Adrenal gland (tissue), 12 donors: Measurements from ENCODE around the gene TNRC18. TPM values are rescaled to one million over a fixed set of nuclear protein-coding genes. Genes with fewer than 3 reads are reported as not detected.

Source experiments
- DNase-seq, 7 donors: peaks; one replicate each; pipeline ENCODE4 v3.0.0-alpha.2; 2019 to 2020
- H3K27ac ChIP-seq, 5 donors: fragments of 200-600 bp; sonication (generic) in 4 of 5; 1 replicate in 3 of 5; 2 replicates in 2 of 5; pipeline versions ENCODE4 v1.5.1 to v1.8.0; 2016 to 2020; ENCODE audit warnings: mild to moderate bottlenecking in 1 of 5
- H3K27me3 ChIP-seq: fragments of 200-600 bp; 2 replicates; pipeline ENCODE4 v1.8.0; 2021
- H3K36me3 ChIP-seq, 2 donors: fragments of 200-600 bp; replicated peaks in 1 of 2; 1 replicate in 1 of 2; 2 replicates in 1 of 2; pipeline versions ENCODE4 v1.5.1 to v1.8.0; 2018 to 2022
- H3K4me1 ChIP-seq, 2 donors: fragments of 200-600 bp; replicated peaks in 1 of 2; 1 replicate in 1 of 2; 2 replicates in 1 of 2; pipeline versions ENCODE4 v1.5.1 to v1.8.0; 2018 to 2021
- H3K4me3 ChIP-seq, 4 donors: fragments of 200-600 bp; sonication (generic) in 3 of 4; one replicate each; pipeline ENCODE4 v1.5.1; 2016 to 2018
- H3K9me3 ChIP-seq, 3 donors: fragments of 200-600 bp; sonication (generic) in 1 of 3; replicated peaks in 1 of 3; 1 replicate in 2 of 3; 2 replicates in 1 of 3; pipeline versions ENCODE4 v1.5.1 to v1.8.0; 2016 to 2021
- CTCF ChIP-seq, 6 experiments: fragments of 450-650 bp in 4 of 6; fragments of 200-600 bp in 2 of 6; sonication (generic) in 1 of 6; IDR thresholded peaks; 1 replicate in 5 of 6; 2 replicates in 1 of 6; pipeline versions ENCODE4 v1.5.1 to v1.8.0; 2016 to 2021; ENCODE audit warnings: antibody characterized with exemption in 6 of 6, mild to moderate bottlenecking in 2 of 6, moderate library complexity in 1 of 6
- POLR2A ChIP-seq, 2 donors: fragments of 450-650 bp; IDR thresholded peaks; one replicate each; pipeline ENCODE4 v1.6.1; 2017; ENCODE audit warnings: antibody characterized with exemption in 2 of 2, mild to moderate bottlenecking in 2 of 2, moderate library complexity in 1 of 2
- WGBS, 4 donors: extraction: QIAGEN DNeasy Blood & Tissue Kit in 2 of 4; methylation state at CpG; one replicate each; pipeline versions ENCODE4 v1.1.5 to v1.1.7; 2013 to 2017; 5-methylcytosine and 5-hydroxymethylcytosine counted together
- intact Hi-C, 2 donors: fragments of 100-400 bp; cut with DNase I; formaldehyde crosslinking; loops; one replicate each; pipeline versions ENCODE4 v1.14.1 to v1.15.0; 2022 to 2023
- polyA plus RNA-seq, 3 donors: library from polyadenylated mRNA; stranded (reverse); fragments of 200-250 nt in 2 of 3; fragments of 350-450 nt in 1 of 3; fragmentation: Illumina TruSeq in 1 of 3; extraction: RNeasy Lipid Tissue Mini Kit (QIAGEN cat#74804) in 1 of 3; gene quantifications; one replicate each; pipeline ENCODE4 v1.2.3, GENCODE V29; 2013 to 2014
- total RNA-seq, 9 donors: library from RNA; depleted of rRNA in 4 of 9; stranded (reverse); fragments of >200 nt in 4 of 9; fragments of 120-200 nt in 1 of 9; fragmentation: NEBNext Ultra II Directional in 1 of 9; extraction: Animal tissue kit (Norgen Biotek cat#: 25700) in 1 of 9; gene quantifications; one replicate each; pipeline versions ENCODE4 v1.1.0 to v1.2.4, GENCODE V29; 2013 to 2023
- donor health status: healthy with polysubstance abuse.
- donor health status: Bipolar disorder and iron deficiency.
- donor health status: DM: yes; HTN: yes; CAD: no.
- donor health status: DM: no; HTN: no; CAD: no.
- donor health status: DM: no; HTN: no; CAD: no.
- donor health status: DM: yes; HTN: yes; CAD: no.

The TNRC18 gene
- total and polyA plus RNA-seq, 12 donors, result 8.9 to 120 (median 55.4) TPM

DNA sequence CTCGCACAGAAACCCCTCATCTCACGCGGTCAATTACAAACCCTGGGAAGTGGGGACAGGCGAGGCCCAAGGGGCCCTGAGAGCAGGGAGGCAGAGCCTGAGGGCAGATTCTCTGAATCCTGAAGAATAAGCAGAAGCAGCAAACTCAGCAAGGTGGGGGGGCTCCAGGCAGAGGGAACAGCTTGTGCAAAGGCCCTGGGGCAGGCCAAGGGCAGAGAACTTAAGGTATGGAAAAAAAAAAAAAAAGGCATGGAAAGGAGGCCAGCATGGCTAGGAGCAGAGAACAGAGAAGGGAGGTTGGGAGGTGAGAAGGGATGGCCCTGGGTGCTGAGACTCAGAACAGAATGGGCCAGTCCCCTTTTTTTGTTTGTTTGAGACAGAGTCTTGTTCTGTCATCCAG is 32.8 kb upstream of the TNRC18 start:
- no peak for DNase-seq
- Histone ChIP-seq H3K27me3 (no peaks in the 10 kb centered on the region), H3K9me3 (no peaks in the 10 kb centered on the region), H3K4me3 (no peak overlapping the region), H3K36me3 (no peaks in the 10 kb centered on the region), H3K4me1 (peaks cover 0 to 9% of the 10 kb centered on the region in 2 donors), H3K27ac (no peak overlapping the region)
- TF ChIP-seq POLR2A (IDR thresholded peaks at IDR 0.05) (no peak), CTCF (IDR thresholded peaks at IDR 0.05) (no peak)
- WGBS, 4 donors, result 93 to 100% (median 97%) methylated on average over 4 of the region's 4 CpGs
- intact Hi-C loops, result loop anchor here (10.0 kb wide), 3 partner anchors 92 to 222 kb away; no protein-coding TSS in a partner anchor

- no peaks in the 10 kb centered on the region for H3K9me3 ChIP-seq
- peaks cover 0 to 9% of the 10 kb centered on the region in 2 donors for H3K4me1 ChIP-seq
- TF ChIP-seq CTCF (IDR thresholded peaks at IDR 0.05) (no peak), POLR2A (IDR thresholded peaks at IDR 0.05) (no peak)
- H3K4me3 ChIP-seq, result no peak overlapping the region
- intact Hi-C loops, result loop anchor here (10.0 kb wide), 3 partner anchors 91 to 221 kb away; no protein-coding TSS in a partner anchor
- no peak overlapping the region for H3K27ac ChIP-seq
- H3K36me3 ChIP-seq, result no peaks in the 10 kb centered on the region
- H3K27me3 ChIP-seq, result no peaks in the 10 kb centered on the region
- DNase-seq, result no peak
- 75 to 84% (median 78%) methylated on average over 18 to 22 of the region's 22 CpGs for WGBS, 4 donors
Measured at GRCh38 chr7:5455581-5456219, 32.1 kb upstream of the TNRC18 start.

DNA sequence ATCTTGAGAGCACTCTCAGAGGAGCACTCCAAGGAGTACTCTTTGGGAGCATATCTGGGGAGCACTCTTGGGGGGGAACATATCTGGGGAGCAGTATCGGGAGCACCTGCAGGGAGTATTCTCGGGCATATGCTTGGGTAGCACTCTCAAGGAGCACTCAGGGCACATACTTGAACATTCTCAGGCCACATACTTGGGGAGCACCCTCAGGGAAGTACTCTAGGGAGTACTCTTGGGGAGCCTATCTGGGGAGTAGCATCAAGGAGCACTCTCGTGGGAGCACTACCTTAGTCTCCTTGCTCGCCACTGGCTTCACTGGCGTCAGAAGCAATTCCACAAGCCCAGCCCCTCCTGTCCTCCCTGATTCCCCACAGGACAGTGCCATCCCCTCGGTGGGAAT is 31.5 kb upstream of the TNRC18 start:
- Histone ChIP-seq H3K4me3 (no peak overlapping the region), H3K9me3 (no peaks in the 10 kb centered on the region), H3K4me1 (peaks cover 0 to 9% of the 10 kb centered on the region in 2 donors), H3K27ac (no peak overlapping the region), H3K27me3 (no peaks in the 10 kb centered on the region), H3K36me3 (no peaks in the 10 kb centered on the region)
- DNase-seq, result no peak
- WGBS, 4 donors, result 82 to 100% (median 92%) methylated on average over 2 to 6 of the region's 6 CpGs
- intact Hi-C loops, result loop anchor here (10.0 kb wide), 3 partner anchors 90 to 220 kb away; no protein-coding TSS in a partner anchor
- no peak for TF ChIP-seq CTCF (IDR thresholded peaks at IDR 0.05)
- TF ChIP-seq POLR2A (IDR thresholded peaks at IDR 0.05), result no peak

DNA sequence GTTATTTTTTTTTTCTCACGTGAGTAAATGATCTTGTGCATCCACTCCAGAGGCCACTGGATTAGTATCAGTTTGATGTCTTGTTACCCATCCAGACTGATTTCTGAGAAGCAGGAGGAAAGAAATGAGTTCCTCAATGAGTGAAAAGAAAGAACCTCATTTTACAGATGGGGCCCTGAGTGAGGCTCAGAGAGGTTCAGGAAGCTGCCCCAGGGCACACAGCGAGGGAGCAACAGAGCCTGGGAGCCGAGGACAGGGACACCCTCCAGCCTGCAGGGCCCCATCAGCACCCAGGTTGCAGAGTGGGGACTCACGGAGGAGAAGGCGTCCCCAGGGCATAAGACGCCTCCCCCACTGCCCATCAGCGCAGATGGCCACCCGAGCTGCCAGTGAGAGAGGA is 30.9 kb upstream of the TNRC18 start:
- TF ChIP-seq POLR2A (IDR thresholded peaks at IDR 0.05), result no peak
- DNase-seq, result no peak
- intact Hi-C loops, result loop anchor here (10.0 kb wide), 3 partner anchors 90 to 220 kb away; no protein-coding TSS in a partner anchor
- WGBS, 4 donors, result 84 to 96% (median 90%) methylated on average over 6 to 8 of the region's 8 CpGs
- Histone ChIP-seq H3K4me3 (no peak overlapping the region), H3K9me3 (no peaks in the 10 kb centered on the region), H3K27me3 (no peaks in the 10 kb centered on the region), H3K4me1 (peaks cover 0 to 9% of the 10 kb centered on the region in 2 donors), H3K27ac (no peak overlapping the region), H3K36me3 (no peaks in the 10 kb centered on the region)
